Measurements from ENCODE around the gene ZNF692. TPM values are rescaled to one million over a fixed set of nuclear protein-coding genes. Genes with fewer than 3 reads are reported as not detected.

Gene ZNF692
- total RNA-seq, 1 experiment from 2014 or later: 40.1 TPM

- Histone ChIP-seq H4K5ac (ENCODE audit: insufficient read length, low read depth, low read length) (no peak overlapping the region), H3K4me1 (ENCODE audit: insufficient read depth, low read length) (no peaks in the 10 kb centered on the region), H4K8ac (replicated peaks; ENCODE audit: insufficient read length, low read depth, low read length) (no peak overlapping the region), H3K14ac (ENCODE audit: insufficient read depth, low read length) (no peak overlapping the region), H2BK15ac (ENCODE audit: low read depth, low read length) (no peak overlapping the region), H3K9me3 (ENCODE audit: control insufficient read depth, low read depth, low read length) (peaks cover 16% of the 10 kb centered on the region), H4K91ac (ENCODE audit: insufficient read length, low read depth, low read length) (no peak overlapping the region), H3K4me2 (ENCODE audit: insufficient read depth, insufficient read length, low read length) (no peak overlapping the region), H3K9ac (ENCODE audit: extremely low read depth, insufficient read length, low read length) (no peak overlapping the region), H3K27ac (ENCODE audit: insufficient read length, low read depth, low read length) (no peak overlapping the region), H3T11ph (ENCODE audit: low read length) (no peak overlapping the region), H2BK12ac (ENCODE audit: insufficient read length, low read depth, low read length) (no peak overlapping the region), H3K79me2 (ENCODE audit: insufficient read depth, low read length) (no peaks in the 10 kb centered on the region), H4K20me1 (ENCODE audit: control insufficient read depth, insufficient read depth, insufficient read length) (no peaks in the 10 kb centered on the region), H2BK5ac (ENCODE audit: insufficient read length, low read length) (no peak overlapping the region), H3K4ac (ENCODE audit: low read depth, low read length) (no peak overlapping the region), H3K79me1 (ENCODE audit: insufficient read depth, low read depth, low read length, poor library complexity, severe bottlenecking) (no peaks in the 10 kb centered on the region), H3K56ac (ENCODE audit: insufficient read length, low read depth, low read length) (no peak overlapping the region), H2AFZ (ENCODE audit: low read length) (no peak overlapping the region), H3K23me2 (ENCODE audit: insufficient read length, low read depth, low read length, poor library complexity, severe bottlenecking) (no peaks in the 10 kb centered on the region), H2AK5ac (ENCODE audit: insufficient read length, low read length) (no peak overlapping the region), H3K27me3 (ENCODE audit: insufficient read depth, low read length) (no peaks in the 10 kb centered on the region), H3K23ac (ENCODE audit: insufficient read length, low read depth, low read length) (no peak overlapping the region), H2BK120ac (ENCODE audit: low read depth, low read length, poor library complexity, severe bottlenecking) (no peak overlapping the region), H2BK20ac (ENCODE audit: low read depth, low read length, poor library complexity, severe bottlenecking) (no peak overlapping the region), H3K18ac (ENCODE audit: insufficient read length, low read depth, low read length) (no peak overlapping the region)
- no peak overlapping the region for H3K4me3 Mint-ChIP-seq
- 0 out of 4 replicates have a peak, but pooled peaks cover 0 to 4% of the 10 kb centered on the region in 2 experiments for H3K4me1 Mint-ChIP-seq
- TF ChIP-seq CTCF (conservative IDR thresholded peaks at IDR 0.05): no peak
- WGBS (ENCODE audit: extremely low coverage, insufficient read length, low lambda C conversion rate): no CpG with 5 or more reads among the region's 9 CpGs
- H3K9me3 Mint-ChIP-seq: peaks cover 14 to 17% of the 10 kb centered on the region in 2 experiments
- H3K27me3 Mint-ChIP-seq (ENCODE audit: low read depth): peaks cover 2% of the 10 kb centered on the region; the same call in 1 of the 2 replicates
- H3K36me3 Mint-ChIP-seq (ENCODE audit: insufficient read depth in 1 of 3, low read depth in 3 of 3): peaks cover 16 to 30% (median 26%) of the 10 kb centered on the region in 3 experiments
- no peak overlapping the region for H3K27ac Mint-ChIP-seq
- DNase-seq: no peak
Measured at GRCh38 chr1:248808876-248809275, 50.0 kb downstream of the ZNF692 start.

Data from H9 (cell line).